ENCODE measurements around the gene PAM.

PAM gene

DNA sequence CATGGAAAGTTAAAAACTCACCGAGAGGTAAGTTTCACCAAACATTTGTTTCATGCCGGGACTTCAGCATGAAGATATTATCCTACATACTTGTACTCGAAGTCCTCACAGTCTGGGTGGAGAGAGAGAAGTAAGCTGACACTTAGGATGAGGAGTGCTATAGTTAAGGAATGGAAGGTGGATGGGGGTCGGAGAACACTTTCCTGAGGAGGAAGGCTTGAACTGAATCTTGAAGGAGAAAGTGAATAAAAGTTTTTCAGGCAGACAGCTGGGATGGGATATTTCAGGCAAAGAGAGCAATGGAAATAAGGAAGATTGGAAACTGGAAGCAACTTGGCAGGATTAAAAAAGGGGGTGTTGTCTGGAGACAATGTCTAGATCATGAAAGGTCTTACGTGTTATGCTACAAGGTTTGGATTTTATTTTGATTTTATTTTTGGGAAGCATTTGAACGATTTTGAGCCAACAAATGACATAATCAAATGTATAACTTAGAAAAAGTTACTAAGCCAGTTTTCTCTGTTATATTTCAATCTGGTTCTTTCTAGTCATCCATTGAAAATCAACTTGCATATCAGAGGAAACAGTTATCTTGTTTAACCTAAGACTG lies 167.1 kb downstream of the PAM start:
- Histone ChIP-seq H3K9me2 (replicated peaks; ENCODE audit: insufficient read depth, low read length) (no peaks in the 10 kb centered on the region), H3K36me3 (ENCODE audit: low read length) (no peaks in the 10 kb centered on the region), H3K27me3 (ENCODE audit: low read length) (no peaks in the 10 kb centered on the region), H3F3A (ENCODE audit: insufficient read depth) (no peaks in the 10 kb centered on the region), H3K4me3 (ENCODE audit: insufficient read depth, low read length, poor library complexity, severe bottlenecking) (no peak overlapping the region), H3K27ac (ENCODE audit: low read depth, low read length) (no peak overlapping the region), H3K4me2 (ENCODE audit: low read depth, low read length, poor library complexity, severe bottlenecking) (no peak overlapping the region), H2AFZ (ENCODE audit: low read depth, low read length, severe bottlenecking) (no peak overlapping the region), H3K79me2 (ENCODE audit: insufficient read depth, low read length) (no peaks in the 10 kb centered on the region), H3K9me3 (ENCODE audit: insufficient read depth, low read length) (no peaks in the 10 kb centered on the region), H3K9ac (ENCODE audit: low read length) (no peak overlapping the region), H4K20me1 (ENCODE audit: low read depth, low read length) (no peaks in the 10 kb centered on the region)
- TF ChIP-seq, protein P1, sequence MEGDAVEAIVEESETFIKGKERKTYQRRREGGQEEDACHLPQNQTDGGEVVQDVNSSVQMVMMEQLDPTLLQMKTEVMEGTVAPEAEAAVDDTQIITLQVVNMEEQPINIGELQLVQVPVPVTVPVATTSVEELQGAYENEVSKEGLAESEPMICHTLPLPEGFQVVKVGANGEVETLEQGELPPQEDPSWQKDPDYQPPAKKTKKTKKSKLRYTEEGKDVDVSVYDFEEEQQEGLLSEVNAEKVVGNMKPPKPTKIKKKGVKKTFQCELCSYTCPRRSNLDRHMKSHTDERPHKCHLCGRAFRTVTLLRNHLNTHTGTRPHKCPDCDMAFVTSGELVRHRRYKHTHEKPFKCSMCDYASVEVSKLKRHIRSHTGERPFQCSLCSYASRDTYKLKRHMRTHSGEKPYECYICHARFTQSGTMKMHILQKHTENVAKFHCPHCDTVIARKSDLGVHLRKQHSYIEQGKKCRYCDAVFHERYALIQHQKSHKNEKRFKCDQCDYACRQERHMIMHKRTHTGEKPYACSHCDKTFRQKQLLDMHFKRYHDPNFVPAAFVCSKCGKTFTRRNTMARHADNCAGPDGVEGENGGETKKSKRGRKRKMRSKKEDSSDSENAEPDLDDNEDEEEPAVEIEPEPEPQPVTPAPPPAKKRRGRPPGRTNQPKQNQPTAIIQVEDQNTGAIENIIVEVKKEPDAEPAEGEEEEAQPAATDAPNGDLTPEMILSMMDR (IDR thresholded peaks at IDR 0.05; ENCODE audit: insufficient read depth, low read length, poor library complexity, severe bottlenecking): no peak
- no peak for TF ChIP-seq EZH2phosphoT487 (conservative IDR thresholded peaks at IDR 0.05; ENCODE audit: low read length)

DNA sequence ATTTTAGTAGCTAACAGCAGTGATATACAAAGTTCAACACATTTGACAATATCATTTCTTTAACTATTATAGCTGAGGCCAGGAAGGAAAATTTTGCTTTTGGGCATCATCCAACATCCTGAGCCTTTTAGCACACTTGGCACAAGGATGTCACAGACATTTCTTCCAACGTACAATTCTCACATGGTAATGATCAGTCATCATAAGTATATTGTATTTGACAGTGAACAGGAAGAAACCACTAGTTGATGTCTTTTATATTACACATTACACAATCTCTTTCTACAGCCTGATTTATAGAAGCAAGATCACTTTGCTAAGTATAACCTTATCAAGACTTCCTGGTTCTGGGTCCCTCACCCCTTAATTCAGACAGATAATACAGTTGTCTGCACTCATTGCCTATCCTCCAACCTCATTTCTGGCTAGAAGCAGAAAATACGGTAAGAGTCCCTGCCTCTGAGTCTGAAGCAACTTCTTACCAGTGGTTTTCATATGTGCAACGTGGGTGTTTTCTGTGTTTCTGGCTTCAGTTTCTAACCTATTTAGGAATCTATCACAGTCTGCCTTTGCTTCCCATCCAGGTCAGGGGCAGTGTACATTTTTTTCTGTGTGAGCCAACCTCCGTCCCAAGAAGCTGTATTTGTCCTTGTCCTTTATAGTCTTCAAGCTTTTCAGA lies 167.8 kb downstream of the PAM start:
- no peaks in the 10 kb centered on the region for H3F3A ChIP-seq (ENCODE audit: insufficient read depth)
- no peak overlapping the region for H3K27ac ChIP-seq (ENCODE audit: low read depth, low read length)
- H3K9me3 ChIP-seq (ENCODE audit: insufficient read depth, low read length): no peaks in the 10 kb centered on the region
- H3K36me3 ChIP-seq (ENCODE audit: low read length): no peaks in the 10 kb centered on the region
- TF ChIP-seq EZH2phosphoT487 (conservative IDR thresholded peaks at IDR 0.05; ENCODE audit: low read length): no peak
- TF ChIP-seq, protein P1 (IDR thresholded peaks at IDR 0.05; ENCODE audit: insufficient read depth, low read length, poor library complexity, severe bottlenecking): no peak
- H3K4me3 ChIP-seq (ENCODE audit: insufficient read depth, low read length, poor library complexity, severe bottlenecking): no peak overlapping the region
- H3K79me2 ChIP-seq (ENCODE audit: insufficient read depth, low read length): no peaks in the 10 kb centered on the region
- no peak overlapping the region for H3K9ac ChIP-seq (ENCODE audit: low read length)
- H3K4me2 ChIP-seq (ENCODE audit: low read depth, low read length, poor library complexity, severe bottlenecking): no peak overlapping the region
- H3K27me3 ChIP-seq (ENCODE audit: low read length): no peaks in the 10 kb centered on the region
- no peaks in the 10 kb centered on the region for H3K9me2 ChIP-seq (replicated peaks; ENCODE audit: insufficient read depth, low read length)
- no peak overlapping the region for H2AFZ ChIP-seq (ENCODE audit: low read depth, low read length, severe bottlenecking)
- no peaks in the 10 kb centered on the region for H4K20me1 ChIP-seq (ENCODE audit: low read depth, low read length)

DNA sequence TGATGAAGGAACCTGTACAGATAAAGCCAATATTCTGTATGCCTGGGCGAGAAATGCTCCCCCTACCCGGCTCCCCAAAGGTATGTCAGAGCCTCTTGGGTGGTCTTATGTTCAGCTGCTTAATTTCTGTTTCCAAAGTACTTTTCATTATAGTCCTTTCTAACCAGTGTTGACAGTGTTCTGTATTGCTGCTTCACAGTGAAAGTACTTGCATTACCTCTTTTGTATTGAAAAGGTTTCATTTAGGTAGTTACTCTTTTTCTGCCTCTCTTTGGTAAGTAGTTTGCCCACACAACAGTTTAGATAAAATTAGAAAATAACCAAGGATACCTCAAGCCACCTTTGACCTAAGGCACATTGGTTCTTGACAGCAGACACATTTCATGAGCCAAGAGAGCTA lies 169.9 kb downstream of the PAM start:
- no peak overlapping the region for H3K4me2 ChIP-seq (ENCODE audit: low read depth, low read length, poor library complexity, severe bottlenecking)
- no peak overlapping the region for H3K27ac ChIP-seq (ENCODE audit: low read depth, low read length)
- no peaks in the 10 kb centered on the region for H3K9me2 ChIP-seq (replicated peaks; ENCODE audit: insufficient read depth, low read length)
- TF ChIP-seq EZH2phosphoT487 (conservative IDR thresholded peaks at IDR 0.05; ENCODE audit: low read length): no peak
- TF ChIP-seq, protein P1 (IDR thresholded peaks at IDR 0.05; ENCODE audit: insufficient read depth, low read length, poor library complexity, severe bottlenecking): no peak
- H3F3A ChIP-seq (ENCODE audit: insufficient read depth): no peaks in the 10 kb centered on the region
- no peaks in the 10 kb centered on the region for H4K20me1 ChIP-seq (ENCODE audit: low read depth, low read length)
- H3K9me3 ChIP-seq (ENCODE audit: insufficient read depth, low read length): no peaks in the 10 kb centered on the region
- no peak overlapping the region for H3K9ac ChIP-seq (ENCODE audit: low read length)
- no peaks in the 10 kb centered on the region for H3K27me3 ChIP-seq (ENCODE audit: low read length)
- H3K36me3 ChIP-seq (ENCODE audit: low read length): no peaks in the 10 kb centered on the region
- H2AFZ ChIP-seq (ENCODE audit: low read depth, low read length, severe bottlenecking): no peak overlapping the region
- no peaks in the 10 kb centered on the region for H3K79me2 ChIP-seq (ENCODE audit: insufficient read depth, low read length)
- H3K4me3 ChIP-seq (ENCODE audit: insufficient read depth, low read length, poor library complexity, severe bottlenecking): no peak overlapping the region
